Testis (tissue), 2 donors: ENCODE measurements around the gene ARPC2.

Experiments
- CTCF ChIP-seq, 3 experiments: fragments of 450-650 bp in 2 of 3; fragments of 200-600 bp in 1 of 3; sonication (generic) in 1 of 3; IDR thresholded peaks; one replicate each; pipeline ENCODE4 v1.5.1; 2016 to 2019; ENCODE audit warnings: antibody characterized with exemption in 3 of 3, mild to moderate bottlenecking in 2 of 3, moderate library complexity in 1 of 3
- POLR2A ChIP-seq: fragments of 450-650 bp; IDR thresholded peaks from one replicate; pipeline ENCODE4 v1.6.1; 2017; ENCODE audit warnings: antibody characterized with exemption, mild to moderate bottlenecking, moderate library complexity

GRCh38 chr2:218209078-218209477 is 7.9 kb upstream of the ARPC2 start:
- no peak for TF ChIP-seq CTCF (IDR thresholded peaks at IDR 0.05)
- TF ChIP-seq POLR2A, result no peak
